ENCODE results near the gene TTI1.

TTI1 gene

GRCh38 chr20:37943033-37943432 lies 90.2 kb downstream of the TTI1 start:
- H3K4me3 ChIP-seq (ENCODE audit: control insufficient read depth, low read depth, low read length), result no peak overlapping the region
- DNase-seq (ENCODE audit: low read depth), result no peak

GRCh38 chr20:37941992-37942391 lies 91.3 kb downstream of the TTI1 start:
- no peak for DNase-seq (ENCODE audit: low read depth)
- H3K4me3 ChIP-seq (ENCODE audit: control insufficient read depth, low read depth, low read length), result no peak overlapping the region
- no peak for TF ChIP-seq CTCF (conservative IDR thresholded peaks at IDR 0.05; ENCODE audit: control insufficient read depth, insufficient read depth, low read depth, low read length)

More at GRCh38 chr20:37943033-37943432, 90.2 kb downstream of the TTI1 start:
- no peak for TF ChIP-seq CTCF (conservative IDR thresholded peaks at IDR 0.05; ENCODE audit: control insufficient read depth, insufficient read depth, low read depth, low read length)

GRCh38 chr20:37941332-37941731 lies 91.9 kb downstream of the TTI1 start:
- TF ChIP-seq CTCF (conservative IDR thresholded peaks at IDR 0.05; ENCODE audit: control insufficient read depth, insufficient read depth, low read depth, low read length), result no peak
- no peak overlapping the region for H3K4me3 ChIP-seq (ENCODE audit: control insufficient read depth, low read depth, low read length)
- no peak for DNase-seq (ENCODE audit: low read depth)

- no peak for DNase-seq (ENCODE audit: low read depth)
- no peak overlapping the region for H3K4me3 ChIP-seq (ENCODE audit: control insufficient read depth, low read depth, low read length)
- no peak for TF ChIP-seq CTCF (conservative IDR thresholded peaks at IDR 0.05; ENCODE audit: control insufficient read depth, insufficient read depth, low read depth, low read length)
Measured at GRCh38 chr20:37940858-37941257, 92.4 kb downstream of the TTI1 start.

- TF ChIP-seq CTCF (conservative IDR thresholded peaks at IDR 0.05; ENCODE audit: control insufficient read depth, insufficient read depth, low read depth, low read length), result no peak
- no peak overlapping the region for H3K4me3 ChIP-seq (ENCODE audit: control insufficient read depth, low read depth, low read length)
- DNase-seq (ENCODE audit: low read depth), result no peak
Measured at GRCh38 chr20:37939701-37940560, 93.3 kb downstream of the TTI1 start.

- no peak for TF ChIP-seq CTCF (conservative IDR thresholded peaks at IDR 0.05; ENCODE audit: control insufficient read depth, insufficient read depth, low read depth, low read length)
- H3K4me3 ChIP-seq (ENCODE audit: control insufficient read depth, low read depth, low read length), result no peak overlapping the region
- DNase-seq (ENCODE audit: low read depth), result no peak
Measured at GRCh38 chr20:37938954-37939353, 94.3 kb downstream of the TTI1 start.

All from fibroblast of mammary gland (primary cell).